ENCODE results near the gene PURA. TPM values are rescaled to one million over a fixed set of nuclear protein-coding genes. Genes with fewer than 3 reads are reported as not detected.

PURA gene
- total and polyA plus RNA-seq, 2 donors (not counting 1 experiment from before 2014, with no cell fraction given), result 2.2 to 23.5 TPM

DNA sequence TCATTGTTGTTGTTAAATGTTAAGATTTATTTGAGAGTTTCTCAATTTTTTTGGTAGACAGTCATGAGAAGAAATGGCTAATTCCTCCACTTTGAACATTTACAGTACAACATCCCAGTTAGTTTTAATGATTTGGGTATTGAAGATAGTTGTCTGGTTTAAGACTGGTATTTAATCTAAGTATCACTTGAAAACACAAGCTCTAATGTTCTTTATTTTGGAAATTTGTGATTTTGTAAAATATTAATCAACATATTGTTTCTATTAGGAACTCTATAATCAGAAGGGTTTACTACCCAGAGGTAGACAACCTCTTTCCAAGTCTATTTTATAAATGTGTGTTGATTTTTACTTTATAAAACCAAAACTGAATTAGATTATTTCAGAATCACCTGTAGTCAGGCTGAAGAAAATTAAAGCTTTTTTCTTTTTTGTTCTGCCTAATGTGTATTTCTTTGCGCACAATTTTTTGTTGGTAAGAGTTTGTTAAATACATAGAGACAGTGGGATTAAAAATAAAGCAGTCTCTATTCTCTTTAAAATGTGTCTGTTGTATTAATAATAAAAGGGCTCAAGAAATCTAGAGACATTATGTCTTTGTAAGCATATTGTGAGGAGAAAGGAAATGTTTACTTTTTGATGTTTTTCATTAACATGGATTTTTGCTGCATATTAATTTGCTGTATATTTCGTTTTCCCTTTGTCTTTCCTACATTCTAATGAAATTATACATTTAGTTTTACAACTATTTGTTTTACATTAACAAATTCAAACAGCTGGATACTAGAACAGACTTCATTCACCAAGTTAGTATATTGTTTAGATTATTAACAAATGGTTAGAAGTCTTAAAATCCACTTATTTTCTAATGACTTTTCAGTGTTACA lies 3.9 kb upstream of the PURA start:
- peaks cover 11% of the 10 kb centered on the region for H3K27me3 Mint-ChIP-seq
- no peak overlapping the region for H3K27ac Mint-ChIP-seq
- POLR2A ChIA-PET, result interaction anchor here (0.6 kb wide), 1 partner anchor 61 kb away, joined by 5 read pairs; no protein-coding TSS in a partner anchor
- H4K20me1 ChIP-seq (ENCODE audit: control insufficient read depth, insufficient read depth, low read length, poor library complexity, severe bottlenecking), result peaks cover 43% of the 10 kb centered on the region
- TF ChIP-seq EZH2 (IDR thresholded peaks at IDR 0.05; ENCODE audit: borderline replicate concordance, insufficient read depth, low read depth, low read length, poor library complexity, severe bottlenecking), result no peak
- TF ChIP-seq, protein P1, sequence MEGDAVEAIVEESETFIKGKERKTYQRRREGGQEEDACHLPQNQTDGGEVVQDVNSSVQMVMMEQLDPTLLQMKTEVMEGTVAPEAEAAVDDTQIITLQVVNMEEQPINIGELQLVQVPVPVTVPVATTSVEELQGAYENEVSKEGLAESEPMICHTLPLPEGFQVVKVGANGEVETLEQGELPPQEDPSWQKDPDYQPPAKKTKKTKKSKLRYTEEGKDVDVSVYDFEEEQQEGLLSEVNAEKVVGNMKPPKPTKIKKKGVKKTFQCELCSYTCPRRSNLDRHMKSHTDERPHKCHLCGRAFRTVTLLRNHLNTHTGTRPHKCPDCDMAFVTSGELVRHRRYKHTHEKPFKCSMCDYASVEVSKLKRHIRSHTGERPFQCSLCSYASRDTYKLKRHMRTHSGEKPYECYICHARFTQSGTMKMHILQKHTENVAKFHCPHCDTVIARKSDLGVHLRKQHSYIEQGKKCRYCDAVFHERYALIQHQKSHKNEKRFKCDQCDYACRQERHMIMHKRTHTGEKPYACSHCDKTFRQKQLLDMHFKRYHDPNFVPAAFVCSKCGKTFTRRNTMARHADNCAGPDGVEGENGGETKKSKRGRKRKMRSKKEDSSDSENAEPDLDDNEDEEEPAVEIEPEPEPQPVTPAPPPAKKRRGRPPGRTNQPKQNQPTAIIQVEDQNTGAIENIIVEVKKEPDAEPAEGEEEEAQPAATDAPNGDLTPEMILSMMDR (IDR thresholded peaks at IDR 0.05), result no peak
- H3K36me3 ChIP-seq (replicated peaks in 1 of 2; ENCODE audit: control extremely low read depth in 1 of 2, control insufficient read depth in 1 of 2, extremely low read depth in 1 of 2, insufficient read depth in 2 of 2, low read length in 1 of 2), result no peaks in the 10 kb centered on the region
- DNase-seq, result peak; percentile 9
- intact Hi-C loops (cut with micrococcal nuclease), result loop anchor here (5.0 to 10.0 kb wide), 6 partner anchors 263 to 1565 kb away; partner anchors contain the start of genes ETF1, MATR3, TAF7 and UBE2D2
- no peaks in the 10 kb centered on the region for H3K9me3 Mint-ChIP-seq (ENCODE audit: insufficient read depth)
- no CpG with 5 or more reads among the region's 2 CpGs for WGBS (ENCODE audit: insufficient coverage)
- CTCF ChIA-PET, result interaction anchor here (0.6 to 2.0 kb wide), 4 partner anchors 34 to 37 kb away, joined by 4 to 12 read pairs (median 8); no protein-coding TSS in a partner anchor
- H3K9me3 ChIP-seq (ENCODE audit: control extremely low read depth in 1 of 3, control insufficient read depth in 2 of 3, insufficient read depth in 1 of 3, low read length in 2 of 3), result peaks cover 0 to 7% (median 2%) of the 10 kb centered on the region in 3 donors
- no peak overlapping the region for H2AFZ ChIP-seq (ENCODE audit: insufficient read depth, low read depth, low read length, poor library complexity, severe bottlenecking)
- no peak overlapping the region for H3K4me3 Mint-ChIP-seq
- H3K4me2 ChIP-seq (replicated peaks; ENCODE audit: low read depth, low read length, poor library complexity, severe bottlenecking), result no peak overlapping the region
- H3K27me3 ChIP-seq (replicated peaks in 1 of 4; ENCODE audit: control extremely low read depth in 1 of 4, control insufficient read depth in 3 of 4, insufficient read depth in 4 of 4, low read length in 3 of 4), result peaks cover 5 to 23% (median 13%) of the 10 kb centered on the region in 4 experiments
- H3K79me2 ChIP-seq (ENCODE audit: control insufficient read depth, insufficient read depth, low read length), result peaks cover 51% of the 10 kb centered on the region
- no peak overlapping the region for H3K4me3 ChIP-seq (ENCODE audit: control extremely low read depth in 1 of 5, extremely low read depth in 1 of 5, insufficient read depth in 1 of 5, low read depth in 2 of 5, low read length in 4 of 5)
- peaks cover 47 to 51% of the 10 kb centered on the region in 2 donors for H3K4me1 ChIP-seq (ENCODE audit: control insufficient read depth in 2 of 2, insufficient read depth in 2 of 2, low read length in 2 of 2)
- no peak for ATAC-seq (ENCODE audit: low read depth)
- H3K27ac ChIP-seq (ENCODE audit: low read length in 2 of 2), result no peak overlapping the region
- H3K4me1 Mint-ChIP-seq, result peaks cover 63% of the 10 kb centered on the region
- no peak overlapping the region for H3K9ac ChIP-seq (ENCODE audit: low read length)

DNA sequence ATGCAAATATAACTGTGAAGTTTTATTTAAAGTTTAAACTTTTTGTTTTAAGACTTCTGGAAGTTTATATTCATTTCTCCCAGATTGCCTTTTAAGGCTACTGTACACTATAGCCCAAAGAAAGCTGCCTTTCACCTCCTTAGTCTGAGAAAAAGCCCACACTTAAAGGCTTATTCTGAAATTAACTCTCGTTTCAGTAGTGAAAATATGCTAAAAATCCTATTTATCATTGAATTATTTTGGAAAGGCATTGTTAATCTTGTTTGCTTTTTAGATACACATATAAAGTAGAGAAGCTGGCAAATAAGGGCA lies 3.3 kb upstream of the PURA start:
- Histone ChIP-seq H3K9me3 (ENCODE audit: control extremely low read depth in 1 of 3, control insufficient read depth in 2 of 3, insufficient read depth in 1 of 3, low read length in 2 of 3) (peaks cover 0 to 7% (median 2%) of the 10 kb centered on the region in 3 donors), H4K20me1 (ENCODE audit: control insufficient read depth, insufficient read depth, low read length, poor library complexity, severe bottlenecking) (peaks cover 43% of the 10 kb centered on the region), H2AFZ (ENCODE audit: insufficient read depth, low read depth, low read length, poor library complexity, severe bottlenecking) (no peak overlapping the region), H3K4me3 (ENCODE audit: control extremely low read depth in 1 of 5, extremely low read depth in 1 of 5, insufficient read depth in 1 of 5, low read depth in 2 of 5, low read length in 4 of 5) (no peak overlapping the region), H3K4me1 (ENCODE audit: control insufficient read depth in 2 of 2, insufficient read depth in 2 of 2, low read length in 2 of 2) (peaks cover 53 to 54% of the 10 kb centered on the region in 2 donors), H3K27ac (ENCODE audit: low read length in 2 of 2) (no peak overlapping the region), H3K79me2 (ENCODE audit: control insufficient read depth, insufficient read depth, low read length) (peaks cover 56% of the 10 kb centered on the region), H3K36me3 (replicated peaks in 1 of 2; ENCODE audit: control extremely low read depth in 1 of 2, control insufficient read depth in 1 of 2, extremely low read depth in 1 of 2, insufficient read depth in 2 of 2, low read length in 1 of 2) (no peaks in the 10 kb centered on the region), H3K27me3 (replicated peaks in 1 of 4; ENCODE audit: control extremely low read depth in 1 of 4, control insufficient read depth in 3 of 4, insufficient read depth in 4 of 4, low read length in 3 of 4) (peaks cover 5 to 23% (median 13%) of the 10 kb centered on the region in 4 experiments), H3K9ac (ENCODE audit: low read length) (no peak overlapping the region), H3K4me2 (replicated peaks; ENCODE audit: low read depth, low read length, poor library complexity, severe bottlenecking) (no peak overlapping the region)
- peaks cover 66% of the 10 kb centered on the region for H3K4me1 Mint-ChIP-seq
- H3K27ac Mint-ChIP-seq, result no peak overlapping the region
- peaks cover 11% of the 10 kb centered on the region for H3K27me3 Mint-ChIP-seq
- no peak overlapping the region for H3K4me3 Mint-ChIP-seq
- intact Hi-C loops (cut with micrococcal nuclease), result loop anchor here (10.0 kb wide), 1 partner anchor 1566 kb away; the partner anchor contains the start of gene ETF1
- no peaks in the 10 kb centered on the region for H3K9me3 Mint-ChIP-seq (ENCODE audit: insufficient read depth)
- CTCF ChIA-PET, result interaction anchor here (2.0 kb wide), 1 partner anchor 33 kb away, joined by 12 read pairs; no protein-coding TSS in a partner anchor
- no peak for ATAC-seq (ENCODE audit: low read depth)
- no CpG with 5 or more reads among the region's 1 CpG for WGBS (ENCODE audit: insufficient coverage)
- POLR2A ChIA-PET, result no interaction called here
- DNase-seq, result no peak
- TF ChIP-seq, protein P1 (IDR thresholded peaks at IDR 0.05), result no peak
- TF ChIP-seq EZH2 (IDR thresholded peaks at IDR 0.05; ENCODE audit: borderline replicate concordance, insufficient read depth, low read depth, low read length, poor library complexity, severe bottlenecking), result no peak

All from B cell (primary cell).